KMS-11 (cell line): ENCODE data around the gene PLEKHG5.

Experiments
- H2AFZ ChIP-seq: fragments of 200-600 bp; sonication (generic); 2 replicates; pipeline ENCODE4 v1.6.1; 2016; ENCODE audit warnings: antibody characterized with exemption, mixed run types, low read depth
- H3K27ac ChIP-seq: fragments of 200-600 bp; sonication (generic); 2 replicates; pipeline ENCODE4 v1.6.1; 2016; ENCODE audit warnings: mild to moderate bottlenecking, mixed run types
- H3K27me3 ChIP-seq: fragments of 200-600 bp; sonication (generic); 2 replicates; pipeline ENCODE4 v1.6.1; 2017; ENCODE audit warnings: mild to moderate bottlenecking, low read depth, mixed run types, moderate library complexity; ENCODE audit not compliant: insufficient read depth
- H3K36me3 ChIP-seq: fragments of 200-600 bp; sonication (generic); 2 replicates; pipeline ENCODE4 v1.6.1; 2017; ENCODE audit warnings: mild to moderate bottlenecking, mixed run types; ENCODE audit not compliant: insufficient read depth
- H3K4me1 ChIP-seq: fragments of 200-600 bp; sonication (generic); 2 replicates; pipeline ENCODE4 v1.6.1; 2016; ENCODE audit warnings: mild to moderate bottlenecking, low read depth, mixed run types; ENCODE audit not compliant: poor library complexity, severe bottlenecking
- H3K4me2 ChIP-seq: fragments of 200-600 bp; sonication (generic); 2 replicates; pipeline ENCODE4 v1.7.0; 2016; ENCODE audit warnings: mild to moderate bottlenecking, mixed run types
- H3K4me3 ChIP-seq: fragments of 200-600 bp; sonication (generic); IDR thresholded peaks from 2 replicates; pipeline ENCODE4 v1.6.1; 2017; ENCODE audit warnings: low read depth, low read length, mixed read lengths; ENCODE audit not compliant: insufficient read depth
- H3K79me2 ChIP-seq: fragments of 200-600 bp; sonication (generic); 2 replicates; pipeline ENCODE4 v1.6.1; 2016; ENCODE audit warnings: low read depth, mixed run types; ENCODE audit not compliant: insufficient read depth
- H3K9ac ChIP-seq: fragments of 200-600 bp; sonication (generic); 2 replicates; pipeline ENCODE4 v1.6.1; 2016; ENCODE audit warnings: mild to moderate bottlenecking, mixed run types
- H4K20me1 ChIP-seq: fragments of 200-600 bp; sonication (generic); 2 replicates; pipeline ENCODE4 v1.6.1; 2016; ENCODE audit warnings: mild to moderate bottlenecking, mixed run types; ENCODE audit not compliant: insufficient read depth
- TF ChIP-seq, protein P1 (sequence below): fragments of 200-600 bp; sonication (generic); conservative IDR thresholded peaks from 2 replicates; pipeline ENCODE4 v1.6.1; 2017; ENCODE audit warnings: low read depth, mild to moderate bottlenecking, antibody characterized with exemption, low read length, moderate library complexity, mixed read lengths

The PLEKHG5 gene

DNA sequence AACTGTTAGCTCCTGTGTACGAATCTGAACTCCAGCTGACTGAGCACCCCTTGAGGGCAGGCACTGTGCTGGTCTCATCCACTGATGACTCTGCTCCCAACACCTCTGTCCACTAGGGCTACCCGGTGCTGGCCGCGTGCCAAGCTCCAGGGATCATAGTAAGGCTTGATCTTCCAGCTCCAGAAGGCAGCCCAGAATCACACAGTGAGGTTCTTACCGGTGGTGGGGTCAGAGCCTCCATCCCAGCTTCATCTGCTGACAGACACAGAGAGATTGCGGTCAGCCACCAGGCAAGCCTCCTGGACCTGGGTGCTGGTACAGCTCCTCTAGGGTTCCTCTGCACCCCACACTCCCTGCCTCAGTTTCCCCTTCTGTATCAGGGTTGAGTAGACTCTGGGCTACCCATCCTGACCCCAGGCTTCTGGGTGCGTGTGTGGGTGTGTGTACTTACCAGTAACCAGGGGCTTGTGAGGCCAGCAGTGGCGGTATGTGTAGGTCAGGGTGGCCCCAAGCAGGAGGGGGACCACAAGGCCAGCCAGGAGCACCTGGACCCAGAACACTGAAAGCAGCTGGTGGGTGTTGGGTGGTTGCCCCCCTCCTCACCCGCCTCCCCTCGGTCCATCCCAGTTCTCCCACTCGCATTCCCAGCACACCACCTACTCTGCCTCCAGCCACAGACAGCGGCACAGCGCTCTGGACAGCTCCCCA is 28.9 kb downstream of the PLEKHG5 start:
- TF ChIP-seq, protein P1, sequence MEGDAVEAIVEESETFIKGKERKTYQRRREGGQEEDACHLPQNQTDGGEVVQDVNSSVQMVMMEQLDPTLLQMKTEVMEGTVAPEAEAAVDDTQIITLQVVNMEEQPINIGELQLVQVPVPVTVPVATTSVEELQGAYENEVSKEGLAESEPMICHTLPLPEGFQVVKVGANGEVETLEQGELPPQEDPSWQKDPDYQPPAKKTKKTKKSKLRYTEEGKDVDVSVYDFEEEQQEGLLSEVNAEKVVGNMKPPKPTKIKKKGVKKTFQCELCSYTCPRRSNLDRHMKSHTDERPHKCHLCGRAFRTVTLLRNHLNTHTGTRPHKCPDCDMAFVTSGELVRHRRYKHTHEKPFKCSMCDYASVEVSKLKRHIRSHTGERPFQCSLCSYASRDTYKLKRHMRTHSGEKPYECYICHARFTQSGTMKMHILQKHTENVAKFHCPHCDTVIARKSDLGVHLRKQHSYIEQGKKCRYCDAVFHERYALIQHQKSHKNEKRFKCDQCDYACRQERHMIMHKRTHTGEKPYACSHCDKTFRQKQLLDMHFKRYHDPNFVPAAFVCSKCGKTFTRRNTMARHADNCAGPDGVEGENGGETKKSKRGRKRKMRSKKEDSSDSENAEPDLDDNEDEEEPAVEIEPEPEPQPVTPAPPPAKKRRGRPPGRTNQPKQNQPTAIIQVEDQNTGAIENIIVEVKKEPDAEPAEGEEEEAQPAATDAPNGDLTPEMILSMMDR: no peak
- H4K20me1 ChIP-seq: no peaks in the 10 kb centered on the region
- no peak overlapping the region for H3K27ac ChIP-seq

DNA sequence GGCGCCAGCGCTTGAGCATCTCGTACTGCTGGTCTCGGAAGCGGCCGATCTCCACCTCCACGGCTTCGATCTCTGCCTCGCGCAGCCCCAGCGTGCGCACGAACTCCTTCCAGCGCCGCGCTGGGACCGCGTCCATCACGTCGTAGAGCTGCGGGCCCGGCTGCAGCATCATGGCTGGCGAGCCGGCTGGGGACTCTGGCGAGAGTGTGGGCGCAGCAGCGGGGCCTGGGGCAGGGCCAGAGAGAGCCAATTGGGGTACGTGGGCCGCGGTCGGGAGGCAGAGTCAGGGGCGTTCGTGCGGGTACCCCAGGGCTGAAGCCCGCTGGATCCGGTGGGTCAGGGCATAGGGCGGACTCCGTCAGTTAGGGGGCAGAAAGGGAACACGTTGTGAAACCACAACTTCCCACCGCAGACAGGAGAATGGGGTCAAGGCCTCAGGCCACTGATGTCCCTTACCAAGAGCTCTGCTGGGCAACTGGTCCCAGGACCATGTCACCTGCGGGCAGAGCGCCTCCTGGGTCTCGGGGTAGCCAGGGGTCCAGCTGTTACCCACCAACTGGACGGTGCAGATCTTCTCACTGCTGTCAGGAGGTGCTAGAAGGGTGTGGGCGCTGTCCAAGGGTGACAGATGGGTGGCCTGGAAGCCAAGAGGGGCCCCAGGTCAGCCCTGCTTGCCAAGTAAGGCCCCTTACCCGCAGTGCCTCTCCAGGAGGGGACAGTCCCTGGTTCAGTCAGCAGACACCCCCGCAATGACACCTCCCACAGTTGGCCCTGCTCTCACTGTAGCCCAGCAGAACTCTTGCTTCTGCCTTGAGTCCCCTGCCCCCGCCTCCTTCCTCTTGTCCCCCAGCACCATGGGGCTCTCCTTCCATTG is 29.7 kb downstream of the PLEKHG5 start:
- Histone ChIP-seq H3K79me2 (no peaks in the 10 kb centered on the region), H4K20me1 (no peaks in the 10 kb centered on the region), H3K4me3 (no peak overlapping the region), H3K27me3 (peaks cover 56% of the 10 kb centered on the region), H3K4me1 (peaks cover 6% of the 10 kb centered on the region), H3K9ac (no peak overlapping the region), H2AFZ (no peak overlapping the region), H3K4me2 (no peak overlapping the region), H3K36me3 (no peaks in the 10 kb centered on the region), H3K27ac (no peak overlapping the region)
- TF ChIP-seq, protein P1: no peak

More for the DNA sequence above, 28.9 kb downstream of the PLEKHG5 start:
- Histone ChIP-seq H3K36me3 (no peaks in the 10 kb centered on the region), H3K9ac (no peak overlapping the region), H3K4me3 (no peak overlapping the region), H3K4me1 (peaks cover 6% of the 10 kb centered on the region), H3K27me3 (peaks cover 56% of the 10 kb centered on the region), H3K79me2 (no peaks in the 10 kb centered on the region), H2AFZ (no peak overlapping the region), H3K4me2 (no peak overlapping the region)

DNA sequence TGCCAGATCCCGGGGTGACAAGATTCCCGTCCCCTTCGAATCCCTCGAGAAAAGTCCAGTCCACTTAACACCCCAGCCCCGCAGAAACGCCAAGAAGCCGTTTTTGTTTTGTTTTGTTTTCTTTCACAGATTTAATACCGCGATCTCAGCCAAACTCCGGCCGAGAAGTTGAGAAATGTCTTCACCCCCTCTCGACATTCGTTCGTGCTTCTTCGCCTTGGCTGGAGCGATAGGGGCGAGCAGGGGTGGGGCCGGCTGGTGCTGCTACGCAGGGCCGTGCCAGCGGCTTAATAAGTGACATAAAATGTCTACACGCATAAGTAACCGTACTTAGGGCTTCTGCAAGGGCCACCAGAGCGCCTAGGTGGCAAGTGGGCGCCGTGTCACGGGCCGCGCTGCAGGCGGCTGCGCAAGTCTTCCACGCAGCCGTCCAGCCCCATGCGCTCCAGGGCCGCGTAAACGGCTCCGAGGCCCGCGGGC is 30.4 kb downstream of the PLEKHG5 start:
- TF ChIP-seq, protein P1: no peak
- Histone ChIP-seq H3K27me3 (peaks cover 55% of the 10 kb centered on the region), H3K36me3 (no peaks in the 10 kb centered on the region), H3K4me1 (peaks cover 6% of the 10 kb centered on the region), H3K27ac (no peak overlapping the region), H3K4me2 (no peak overlapping the region), H3K79me2 (no peaks in the 10 kb centered on the region), H2AFZ (no peak overlapping the region), H3K9ac (no peak overlapping the region), H3K4me3 (no peak overlapping the region), H4K20me1 (no peaks in the 10 kb centered on the region)

DNA sequence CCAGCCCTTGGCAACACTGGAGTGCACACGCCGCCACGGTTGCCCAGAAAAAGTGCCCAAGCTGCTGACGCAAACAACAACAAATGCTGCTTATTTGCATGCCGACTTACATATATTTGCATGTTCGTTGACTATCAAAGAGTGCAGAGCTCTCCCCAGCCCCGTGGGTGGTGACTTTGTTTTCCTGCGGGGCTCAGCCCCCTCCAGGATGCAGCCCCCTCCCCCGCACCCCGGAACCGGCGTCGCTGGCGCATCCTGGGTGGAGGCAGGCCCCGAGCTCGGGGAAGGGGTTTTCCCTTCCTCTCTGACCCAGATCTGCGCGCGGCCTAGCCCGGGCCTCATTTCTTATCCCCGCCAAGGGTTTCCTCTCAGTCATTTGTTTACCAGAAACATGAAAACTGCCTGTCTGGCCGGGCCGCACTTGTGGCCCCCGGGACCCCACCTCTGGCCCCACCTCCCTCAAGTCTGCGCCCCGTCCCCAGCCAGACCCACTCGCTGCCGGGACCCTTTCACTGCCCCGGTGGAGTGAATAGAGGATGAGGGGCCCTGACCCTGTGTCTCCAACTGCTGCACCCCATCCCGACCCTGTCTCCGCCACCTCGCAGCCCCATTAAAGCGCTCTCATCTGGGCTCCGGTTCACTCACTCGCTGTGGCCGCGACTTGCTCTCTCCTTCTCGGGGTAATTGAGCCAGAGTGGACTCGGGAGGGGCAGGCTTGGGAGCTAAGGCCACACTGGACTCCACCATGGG is 31.0 kb downstream of the PLEKHG5 start:
- Histone ChIP-seq H3K36me3 (no peaks in the 10 kb centered on the region), H2AFZ (peak overlapping the region; percentile 39), H3K9ac (no peak overlapping the region), H3K79me2 (no peaks in the 10 kb centered on the region), H3K4me2 (peak overlapping the region; percentile 31), H3K27ac (no peak overlapping the region), H4K20me1 (no peaks in the 10 kb centered on the region), H3K4me3 (no peak overlapping the region), H3K27me3 (peaks cover 53% of the 10 kb centered on the region), H3K4me1 (peaks cover 6% of the 10 kb centered on the region)
- TF ChIP-seq, protein P1: no peak
